ENCODE results near the gene ZNF423.

The ZNF423 gene

DNA sequence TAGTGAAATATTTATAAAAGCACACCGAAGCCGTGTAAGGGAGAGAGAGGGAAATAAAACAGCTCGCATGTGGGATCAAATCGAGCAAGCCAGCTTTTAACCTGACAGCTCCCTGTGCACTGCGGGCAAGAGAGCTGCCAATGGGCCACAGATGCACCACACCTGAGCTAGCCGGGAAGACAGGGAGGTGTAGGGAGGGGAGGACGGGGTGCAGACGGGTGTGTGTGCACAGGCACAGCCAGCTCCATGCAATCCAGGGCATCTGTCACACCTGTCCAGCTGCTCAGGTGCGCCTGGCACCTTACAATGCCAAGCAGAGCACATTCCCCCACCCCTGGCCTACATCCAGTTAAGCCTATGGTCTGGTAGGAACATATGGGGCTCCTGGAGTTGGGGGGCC, 412.3 kb downstream of the ZNF423 start:
- no peak for DNase-seq

- DNase-seq: peak; percentile 67
Measured at GRCh38 chr16:49442805-49443204, 413.1 kb downstream of the ZNF423 start.

- DNase-seq: peak; percentile 15
Measured at GRCh38 chr16:49441366-49441780, 414.5 kb downstream of the ZNF423 start.

DNA sequence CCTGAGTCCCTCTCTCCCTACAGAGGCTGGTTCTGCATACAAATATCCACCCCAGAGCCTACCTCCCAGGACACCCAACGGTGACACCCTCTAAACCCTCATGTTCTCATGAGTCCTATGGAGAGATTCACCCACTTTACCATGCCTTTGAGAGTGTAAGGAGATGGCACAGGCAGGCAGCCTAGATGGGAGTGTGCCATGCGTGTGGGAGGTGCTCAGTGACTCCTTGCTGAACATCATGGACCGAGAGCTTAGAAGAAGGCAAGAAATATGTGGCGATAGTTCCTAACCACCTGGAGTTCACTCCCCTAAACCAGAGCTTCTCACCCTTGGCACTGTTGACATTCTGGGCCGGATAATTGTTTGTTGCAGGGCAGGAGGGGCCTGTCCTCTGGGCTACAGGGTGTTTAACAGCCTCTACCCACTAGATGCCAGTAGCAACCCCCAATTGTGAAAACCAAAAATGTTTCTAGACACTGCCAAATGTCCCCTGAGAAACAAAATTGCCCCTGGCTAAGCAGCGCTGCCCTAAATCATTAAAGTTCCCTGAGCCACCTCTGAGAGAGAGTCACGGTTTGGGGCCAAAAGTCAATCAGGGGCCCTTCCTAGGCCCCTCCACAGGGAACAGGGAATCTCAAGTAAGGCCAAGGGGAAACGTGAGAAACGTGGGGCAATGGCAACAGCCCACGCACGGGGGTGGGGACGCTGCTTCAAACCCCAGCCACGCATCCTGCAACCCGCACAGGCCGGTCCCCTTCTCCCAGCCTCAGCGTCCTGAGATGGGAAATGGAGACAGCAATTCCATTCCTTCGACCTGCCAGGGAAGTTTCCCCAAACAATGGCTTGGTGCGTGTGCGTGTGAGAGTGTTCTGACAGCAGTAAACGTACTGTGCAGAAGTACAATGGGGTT, 415.5 kb downstream of the ZNF423 start:
- peak; percentile 14 for DNase-seq

DNA sequence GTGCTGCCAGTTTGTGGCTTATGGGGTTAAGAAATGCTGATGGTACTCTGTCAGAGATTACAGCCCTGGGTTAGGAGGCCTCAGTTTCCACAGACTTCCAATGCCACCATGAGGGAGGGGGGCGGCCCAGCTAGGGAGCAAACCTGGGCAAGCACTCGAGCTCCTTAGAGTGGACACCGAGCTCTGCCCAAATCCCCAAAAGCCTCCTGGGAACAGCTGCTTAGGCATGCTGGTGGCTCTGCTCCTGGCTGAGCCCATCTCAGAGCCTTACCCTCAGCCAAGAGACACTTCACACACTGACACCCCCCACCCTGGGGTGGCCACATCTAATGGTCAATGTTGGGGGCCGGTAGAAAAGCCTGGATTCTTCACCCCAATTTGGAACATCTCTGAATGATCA, 416.2 kb downstream of the ZNF423 start:
- DNase-seq: no peak

DNA sequence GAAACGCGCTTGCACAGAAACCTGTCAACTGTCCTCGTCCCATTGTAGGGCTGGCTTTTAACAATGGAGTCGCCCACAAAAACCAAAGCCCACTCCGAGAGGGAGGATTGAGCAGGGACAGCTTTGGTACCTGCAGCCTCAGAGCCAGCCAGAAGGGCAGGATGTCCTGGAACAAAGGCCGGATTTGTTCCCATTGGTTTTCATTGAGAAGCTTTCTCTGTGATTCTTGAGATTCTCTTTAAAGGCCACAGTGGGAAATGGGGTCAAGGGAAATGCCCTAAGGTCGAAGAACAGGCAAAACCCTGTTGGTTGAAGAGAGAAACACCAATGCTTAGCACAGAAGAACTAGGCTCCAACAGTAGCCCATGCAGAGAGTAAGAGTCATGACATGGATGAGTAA, 416.9 kb downstream of the ZNF423 start:
- no peak for DNase-seq

Measured in COR-L47 (cell line).